Testis (tissue), 2 donors: ENCODE data around the gene KIF6.

Source experiments
- CTCF ChIP-seq, 3 experiments: fragments of 450-650 bp in 2 of 3; fragments of 200-600 bp in 1 of 3; sonication (generic) in 1 of 3; IDR thresholded peaks; one replicate each; pipeline ENCODE4 v1.5.1; 2016 to 2019; ENCODE audit warnings: antibody characterized with exemption in 3 of 3, mild to moderate bottlenecking in 2 of 3, moderate library complexity in 1 of 3
- POLR2A ChIP-seq: fragments of 450-650 bp; IDR thresholded peaks from one replicate; pipeline ENCODE4 v1.6.1; 2017; ENCODE audit warnings: antibody characterized with exemption, mild to moderate bottlenecking, moderate library complexity

- TF ChIP-seq POLR2A (no peak), CTCF (IDR thresholded peaks at IDR 0.05) (no peak)
Measured at GRCh38 chr6:39339096-39339867, 385.9 kb downstream of the KIF6 start.
